HG03439 (cell line): Measurements from ENCODE around the gene LRRC8C.

Experiments
- ATAC-seq: cut with Tn5 transposase; IDR thresholded peaks from one replicate; pipeline ENCODE4 v1.9.1; 2021; ENCODE audit warnings: mild to moderate bottlenecking, moderate library complexity; ENCODE audit not compliant: unreplicated experiment

The LRRC8C gene

GRCh38 chr1:89761338-89761737 lies 128.4 kb downstream of the LRRC8C start:
- no peak for ATAC-seq

GRCh38 chr1:89761901-89762300 lies 129.0 kb downstream of the LRRC8C start:
- ATAC-seq = no peak

- no peak for ATAC-seq
These were observed 129.5 kb downstream of the LRRC8C start for GRCh38 chr1:89762386-89762778.

DNA sequence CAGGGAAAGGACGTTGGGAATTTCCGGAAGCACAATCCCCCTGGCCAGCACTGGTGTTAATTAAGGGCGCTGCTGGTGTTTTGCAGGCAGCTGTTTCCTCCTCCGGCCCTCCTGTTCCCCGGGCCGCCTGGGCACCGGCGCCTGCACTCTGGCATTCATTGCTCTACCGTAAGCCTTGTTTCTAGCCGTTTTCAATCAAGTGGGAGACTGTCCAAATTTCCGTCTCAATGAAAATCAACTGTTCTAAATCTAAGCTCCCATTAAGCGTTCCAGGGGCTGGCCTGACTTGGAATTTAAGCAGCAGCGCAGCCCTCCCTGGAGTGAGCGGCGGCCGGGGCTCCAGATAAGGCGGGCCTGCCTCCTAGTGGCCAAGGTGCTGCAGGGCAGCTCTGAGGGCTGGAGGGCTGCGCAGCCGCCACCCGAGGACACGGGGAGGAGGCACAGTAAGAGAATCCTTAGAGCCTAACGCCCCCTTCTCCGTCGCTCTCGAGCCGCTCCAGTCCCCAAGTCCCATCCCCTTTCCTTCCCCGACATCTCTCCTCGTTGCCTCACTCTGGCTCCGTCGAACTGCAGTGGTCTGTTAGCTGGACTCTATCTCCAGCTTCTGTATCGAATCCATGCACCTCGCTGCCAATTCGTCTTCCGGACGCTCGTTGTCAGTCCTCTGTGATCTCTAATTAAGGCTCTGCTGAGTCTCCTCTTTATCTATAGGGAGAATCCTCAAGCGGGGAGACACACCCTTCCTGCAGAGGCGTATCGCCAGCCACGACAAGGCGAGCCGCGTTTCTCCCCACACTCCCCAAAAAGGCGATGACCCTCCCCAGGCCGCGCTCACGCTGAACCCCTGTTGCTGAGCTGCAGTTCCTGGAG lies 130.1 kb downstream of the LRRC8C start:
- ATAC-seq = peak; percentile 97

- ATAC-seq = no peak
These were observed 130.7 kb downstream of the LRRC8C start for GRCh38 chr1:89763649-89763986.

DNA sequence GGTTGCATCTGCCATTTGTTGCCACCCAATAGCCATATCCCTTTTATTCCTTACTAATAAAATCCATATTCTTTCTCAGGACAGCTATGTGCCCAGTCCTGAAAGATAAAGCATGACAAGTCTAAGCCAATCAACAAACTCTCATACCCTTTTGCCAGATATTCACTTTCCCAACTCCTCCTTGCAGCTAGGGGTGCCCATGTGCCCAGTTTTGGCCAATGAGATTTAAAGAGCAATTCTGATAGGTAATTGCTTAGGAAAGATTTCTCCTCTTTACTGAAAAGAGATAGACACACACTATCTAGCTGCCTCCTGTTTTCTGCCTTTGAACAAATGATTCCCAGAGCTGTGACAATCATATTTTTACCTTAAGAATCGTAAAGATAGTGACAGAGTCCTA lies 132.9 kb downstream of the LRRC8C start:
- no peak for ATAC-seq

- no peak for ATAC-seq
These were observed 134.7 kb downstream of the LRRC8C start for GRCh38 chr1:89767618-89768017.
